ENCODE results near the gene SWSAP1. TPM values are rescaled to one million over a fixed set of nuclear protein-coding genes. Genes with fewer than 3 reads are reported as not detected.

Gene SWSAP1
- total and polyA plus RNA-seq, 9 of the 15 experiments (the other 6 are each of a cell fraction or from before 2014, with no cell fraction given) = 0.18 to 2.8 (median 1.7) TPM

GRCh38 chr19:11374433-11375142 lies at the start of gene SWSAP1 (continued):
- no peak for TF ChIP-seq U2AF2 (optimal IDR thresholded peaks at IDR 0.05; ENCODE audit: low read depth, low read length)
- no peak for TF ChIP-seq ZBTB2 (IDR thresholded peaks at IDR 0.05)
- TF ChIP-seq THRAP3 (IDR thresholded peaks at IDR 0.05; ENCODE audit: borderline replicate concordance) = no peak
- peak; percentile 79; the same call in 1 of the 2 replicates for TF ChIP-seq ELF4 (CRISPR knock-in tag; IDR thresholded peaks at IDR 0.05)
- no peak for TF ChIP-seq ZNF592 (IDR thresholded peaks at IDR 0.05)
- TF ChIP-seq DLX4 (CRISPR knock-in tag; IDR thresholded peaks at IDR 0.05) = no peak
- peak; percentile 87 for TF ChIP-seq GABPB1 (CRISPR knock-in tag; IDR thresholded peaks at IDR 0.05)
- no peak; the same call in 1 of the 2 replicates for TF ChIP-seq VEZF1 (CRISPR knock-in tag; IDR thresholded peaks at IDR 0.05)
- TF ChIP-seq ZNF24 (IDR thresholded peaks at IDR 0.05) = no peak
- peak; percentile 44; the same call in 1 of the 2 replicates for TF ChIP-seq RB1 (IDR thresholded peaks at IDR 0.05; ENCODE audit: low read depth)
- no peak for TF ChIP-seq ZNF79 (CRISPR knock-in tag; IDR thresholded peaks at IDR 0.05; ENCODE audit: low read depth)
- peak; percentile 96 for TF ChIP-seq POLR2A (conservative IDR thresholded peaks at IDR 0.05)
- 0 out of 2 replicates have a peak, but pooled peaks have one; percentile 75 for TF ChIP-seq ETV5 (CRISPR knock-in tag; IDR thresholded peaks at IDR 0.05; ENCODE audit: low read depth)
- 0 out of 2 replicates have a peak, but pooled peaks have one; percentile 11 for TF ChIP-seq JUND (IDR thresholded peaks at IDR 0.05; ENCODE audit: borderline replicate concordance, low read depth, low read length)
- TF ChIP-seq JUND (tag; IDR thresholded peaks at IDR 0.05; ENCODE audit: borderline replicate concordance, low read depth, low read length) = no peak; the same call in 1 of the 3 replicates
- TF ChIP-seq SMARCB1 (IDR thresholded peaks at IDR 0.05; ENCODE audit: insufficient read length, low read depth) = no peak
